Fibroblast of pulmonary artery (primary cell): ENCODE measurements around the gene SORCS1.

Experiments
- DNase-seq: peaks from one replicate; pipeline ENCODE4 v3.0.0-alpha.2; 2010; ENCODE audit warnings: low read depth
- H3K4me3 ChIP-seq: replicated peaks from 2 replicates; pipeline ENCODE4 v1.5.1; 2011; ENCODE audit warnings: low read depth, mild to moderate bottlenecking, control low read depth, low read length, moderate library complexity
- CTCF ChIP-seq: IDR thresholded peaks from 2 replicates; pipeline ENCODE4 v1.5.1; 2011; ENCODE audit warnings: mild to moderate bottlenecking, control low read depth, low read length, inconsistent platforms; ENCODE audit errors: missing control alignments

The SORCS1 gene

DNA sequence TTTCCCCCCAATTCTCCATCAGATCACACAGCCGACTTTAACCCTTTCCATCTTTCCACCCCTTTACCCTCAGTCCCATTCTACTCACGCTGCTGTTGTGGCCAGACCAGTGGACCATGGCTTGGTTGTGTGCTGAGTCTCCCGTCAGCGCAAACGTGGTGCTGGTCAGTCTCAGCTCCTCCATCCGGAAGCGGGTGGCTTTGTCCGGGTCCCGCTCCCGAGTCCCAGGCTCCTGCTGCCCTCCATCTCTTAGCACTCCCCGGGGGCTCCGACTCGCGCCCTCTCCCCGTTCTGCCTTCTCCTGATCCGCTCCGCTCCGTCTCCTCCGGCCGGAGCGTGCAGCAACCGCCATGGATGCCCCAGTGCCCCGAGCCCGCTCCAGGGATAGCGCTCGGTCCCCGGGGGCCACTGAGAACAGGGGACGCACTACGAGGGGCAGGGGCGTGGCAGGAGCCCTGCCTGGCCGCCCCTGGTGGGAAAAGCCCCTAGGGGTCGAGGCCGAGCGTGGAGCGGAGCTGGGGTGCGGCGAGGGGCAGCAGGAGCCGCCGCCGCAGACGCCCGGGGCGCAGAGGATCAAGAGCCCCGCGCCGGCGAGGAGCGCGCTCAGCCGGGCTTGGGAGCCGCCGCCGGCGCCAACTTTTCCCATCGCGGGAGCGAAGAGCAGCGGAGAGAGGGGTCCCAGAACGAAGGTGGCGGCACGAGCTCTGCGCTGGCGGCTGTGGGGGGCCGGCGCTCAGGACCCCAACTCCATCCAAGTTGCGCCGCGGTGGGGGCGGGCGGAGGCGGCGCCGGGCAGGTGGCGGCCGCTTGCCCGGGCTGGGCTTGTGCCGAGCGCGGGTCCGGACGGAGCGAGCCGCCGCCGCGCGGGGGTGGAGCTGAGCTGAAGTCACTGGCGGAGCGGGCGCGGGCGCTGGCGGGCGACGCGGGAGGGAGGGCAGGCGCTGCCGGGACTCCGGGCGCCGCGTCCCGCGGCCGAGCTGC lies at the start of gene SORCS1:
Gene SORCS1, minus strand, starts transcription at position 826 of the 981 bp plus-strand sequence.
- no peak for TF ChIP-seq CTCF
- H3K4me3 ChIP-seq, result no peak within 1 kb of the TSS
- no peak for DNase-seq

DNA sequence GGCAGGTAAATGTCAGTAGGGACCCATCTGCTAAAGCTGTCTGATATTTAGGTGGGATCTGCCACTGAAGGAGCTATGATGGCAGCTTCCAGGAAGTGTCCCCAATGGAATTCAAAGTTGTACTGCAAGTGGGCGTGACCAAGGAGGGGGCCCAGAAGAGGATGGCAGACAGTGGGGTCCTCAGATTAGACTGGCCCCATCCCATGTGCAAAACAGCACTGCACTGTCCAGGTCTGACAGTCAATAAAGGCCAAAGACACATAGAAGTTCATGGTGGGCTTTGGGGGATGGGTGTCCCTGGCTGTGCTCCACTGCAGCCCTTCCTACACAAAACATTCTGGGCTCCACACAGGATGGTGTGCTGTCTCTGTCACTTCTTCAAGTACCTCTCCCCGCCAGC lies 49.8 kb upstream of the SORCS1 start:
- no peak for DNase-seq
- no peak overlapping the region for H3K4me3 ChIP-seq
- no peak for TF ChIP-seq CTCF

DNA sequence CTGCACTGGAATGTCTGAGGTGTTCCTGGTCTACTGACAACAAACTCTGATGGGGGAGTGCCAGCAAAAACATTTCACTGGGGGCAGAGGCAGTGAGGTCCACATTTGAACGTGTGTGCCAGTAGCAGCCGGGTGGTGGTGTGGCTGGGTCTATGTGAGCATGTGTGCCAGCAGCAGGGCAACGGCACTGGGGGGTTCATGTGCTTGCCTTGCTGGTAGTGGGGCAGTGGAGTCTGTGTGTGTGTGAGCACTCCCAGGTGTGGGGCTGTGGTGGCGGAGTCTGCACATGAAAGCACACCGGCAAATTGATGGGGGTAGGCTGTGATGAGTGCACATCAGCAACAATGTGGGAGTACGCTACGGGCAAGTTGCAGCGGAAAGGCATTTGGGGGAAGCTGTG lies 49.4 kb upstream of the SORCS1 start:
- no peak overlapping the region for H3K4me3 ChIP-seq
- TF ChIP-seq CTCF, result no peak
- DNase-seq, result no peak

DNA sequence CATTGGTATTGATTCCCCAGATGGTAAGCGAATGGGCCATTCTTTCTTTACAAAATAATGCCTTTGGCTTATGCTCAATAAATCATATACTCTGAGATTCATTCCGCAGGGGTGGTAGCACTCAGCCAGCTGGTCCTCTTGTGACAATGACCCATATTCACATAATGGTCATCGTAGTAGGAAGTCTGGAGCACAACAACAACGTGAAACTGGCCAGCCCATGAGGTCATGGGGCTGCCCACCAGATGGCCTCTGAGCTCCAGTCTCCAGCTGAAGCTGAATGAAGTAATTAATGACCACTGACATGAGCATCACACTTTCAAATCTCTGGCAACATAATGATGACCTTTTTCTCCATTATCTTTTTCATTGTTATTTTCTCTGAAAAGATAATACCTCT lies 42.3 kb upstream of the SORCS1 start:
- no peak overlapping the region for H3K4me3 ChIP-seq
- no peak for TF ChIP-seq CTCF
- DNase-seq, result no peak

- H3K4me3 ChIP-seq, result no peak overlapping the region
- no peak for TF ChIP-seq CTCF
- no peak for DNase-seq
Observed at GRCh38 chr10:107169516-107169915, 5.0 kb upstream of the SORCS1 start.

- TF ChIP-seq CTCF, result no peak
- no peak overlapping the region for H3K4me3 ChIP-seq
- no peak for DNase-seq
Observed at GRCh38 chr10:107168738-107169137, 4.2 kb upstream of the SORCS1 start.
